ENCODE measurements around the gene PARP12. TPM values are rescaled to one million over a fixed set of nuclear protein-coding genes. Genes with fewer than 3 reads are reported as not detected.

The PARP12 gene
- total RNA-seq, 6 experiments from 2014 or later, result 6.3 to 14.0 (median 11.8) TPM

GRCh38 chr7:140016540-140016939 lies 46.2 kb downstream of the PARP12 start:
- no peaks in the 10 kb centered on the region for H3K36me3 Mint-ChIP-seq (ENCODE audit: low read depth)
- TF ChIP-seq CTCF (IDR thresholded peaks at IDR 0.05), result no peak
- H3K27me3 Mint-ChIP-seq (ENCODE audit: insufficient read depth), result peaks cover 24% of the 10 kb centered on the region
- no peak for DNase-seq
- no peak overlapping the region for H3K4me3 Mint-ChIP-seq
- no peaks in the 10 kb centered on the region for H3K9me3 Mint-ChIP-seq
- no peak overlapping the region for H3K27ac Mint-ChIP-seq
- H3K4me1 Mint-ChIP-seq (ENCODE audit: low read depth), result no peaks in the 10 kb centered on the region

GRCh38 chr7:140015471-140015970 lies 47.2 kb downstream of the PARP12 start:
- Mint-ChIP-seq H3K36me3 (ENCODE audit: low read depth) (no peaks in the 10 kb centered on the region), H3K27me3 (ENCODE audit: insufficient read depth) (peaks cover 32% of the 10 kb centered on the region), H3K9me3 (no peaks in the 10 kb centered on the region), H3K27ac (no peak overlapping the region), H3K4me3 (no peak overlapping the region), H3K4me1 (ENCODE audit: low read depth) (no peaks in the 10 kb centered on the region)
- no peak for TF ChIP-seq CTCF (IDR thresholded peaks at IDR 0.05)
- no peak for DNase-seq

GRCh38 chr7:140014123-140014522 lies 48.6 kb downstream of the PARP12 start:
- H3K36me3 Mint-ChIP-seq (ENCODE audit: low read depth), result no peaks in the 10 kb centered on the region
- no peak for TF ChIP-seq CTCF (IDR thresholded peaks at IDR 0.05)
- H3K27me3 Mint-ChIP-seq (ENCODE audit: insufficient read depth), result peaks cover 35% of the 10 kb centered on the region
- no peak for DNase-seq
- H3K4me3 Mint-ChIP-seq, result no peak overlapping the region
- no peaks in the 10 kb centered on the region for H3K4me1 Mint-ChIP-seq (ENCODE audit: low read depth)
- no peak overlapping the region for H3K27ac Mint-ChIP-seq
- H3K9me3 Mint-ChIP-seq, result no peaks in the 10 kb centered on the region

- TF ChIP-seq CTCF (IDR thresholded peaks at IDR 0.05), result no peak
- DNase-seq, result no peak
- Mint-ChIP-seq H3K9me3 (no peaks in the 10 kb centered on the region), H3K36me3 (ENCODE audit: low read depth) (no peaks in the 10 kb centered on the region), H3K27me3 (ENCODE audit: insufficient read depth) (peaks cover 35% of the 10 kb centered on the region), H3K4me3 (no peak overlapping the region), H3K27ac (no peak overlapping the region), H3K4me1 (ENCODE audit: low read depth) (no peaks in the 10 kb centered on the region)
Observed at GRCh38 chr7:140013676-140014075, 49.1 kb downstream of the PARP12 start.

- no peak for DNase-seq
- Mint-ChIP-seq H3K36me3 (ENCODE audit: low read depth) (no peaks in the 10 kb centered on the region), H3K4me3 (no peak overlapping the region), H3K27me3 (ENCODE audit: insufficient read depth) (peaks cover 41% of the 10 kb centered on the region), H3K27ac (no peak overlapping the region), H3K9me3 (no peaks in the 10 kb centered on the region), H3K4me1 (ENCODE audit: low read depth) (no peaks in the 10 kb centered on the region)
- no peak for TF ChIP-seq CTCF (IDR thresholded peaks at IDR 0.05)
Observed at GRCh38 chr7:140010194-140010895, 52.4 kb downstream of the PARP12 start.

All from HFFc6 (cell line).